ENCODE measurements around the gene HDAC3.

Gene HDAC3

GRCh38 chr5:141573489-141574121, 63.0 kb downstream of the HDAC3 start:
- H3K27ac ChIP-seq, result peak overlapping the region; percentile 32
- TF ChIP-seq CTCF (conservative IDR thresholded peaks at IDR 0.05), result no peak

Measured in VCaP (cell line).